Ascending aorta (tissue), 2 donors: ENCODE data around the gene UNC13A. TPM values are rescaled to one million over a fixed set of nuclear protein-coding genes. Genes with fewer than 3 reads are reported as not detected.

Experiments used
- DNase-seq, 2 donors: peaks; one replicate each; pipeline ENCODE4 v3.0.0-alpha.2; 2019; ENCODE audit warnings: low spot score in 2 of 2
- H3K27ac ChIP-seq, 2 donors: fragments of 200-600 bp; sonication (generic); one replicate each; pipeline ENCODE4 v1.5.1; 2016 to 2017; ENCODE audit warnings: mild to moderate bottlenecking in 1 of 2
- H3K27me3 ChIP-seq: fragments of 200-600 bp; sonication (generic); one replicate; pipeline ENCODE4 v1.5.1; 2017
- H3K36me3 ChIP-seq, 2 donors: fragments of 200-600 bp; sonication (generic); one replicate each; pipeline ENCODE4 v1.5.1; 2016
- H3K4me1 ChIP-seq, 2 donors: fragments of 200-600 bp; sonication (generic); one replicate each; pipeline ENCODE4 v1.5.1; 2016 to 2017; ENCODE audit warnings: mild to moderate bottlenecking in 1 of 2
- H3K4me3 ChIP-seq, 2 donors: fragments of 200-600 bp; sonication (generic); one replicate each; pipeline ENCODE4 v1.5.1; 2016 to 2017; ENCODE audit warnings: mild to moderate bottlenecking in 1 of 2
- H3K9me3 ChIP-seq, 2 donors: fragments of 200-600 bp; sonication (generic); one replicate each; pipeline ENCODE4 v1.5.1; 2016
- intact Hi-C: fragments of 100-400 bp; cut with DNase I; formaldehyde crosslinking; loops from one replicate; pipeline ENCODE4 v1.15.1; 2023
- total RNA-seq: library from RNA; depleted of rRNA; stranded (reverse); fragments of >200 nt; gene quantifications from one replicate; pipeline ENCODE4 v1.1.0, GENCODE V29; 2016
- TF ChIP-seq, protein P1 (sequence below), 3 experiments: fragments of 200-600 bp in 2 of 3; fragments of 450-650 bp in 1 of 3; sonication (generic) in 2 of 3; IDR thresholded peaks; one replicate each; pipeline ENCODE4 v1.5.1; 2016 to 2019; ENCODE audit warnings: antibody characterized with exemption in 3 of 3, mild to moderate bottlenecking in 1 of 3, moderate library complexity in 1 of 3

UNC13A gene
- total RNA-seq, 1 donor from 2014 or later = 2.2 TPM

DNA sequence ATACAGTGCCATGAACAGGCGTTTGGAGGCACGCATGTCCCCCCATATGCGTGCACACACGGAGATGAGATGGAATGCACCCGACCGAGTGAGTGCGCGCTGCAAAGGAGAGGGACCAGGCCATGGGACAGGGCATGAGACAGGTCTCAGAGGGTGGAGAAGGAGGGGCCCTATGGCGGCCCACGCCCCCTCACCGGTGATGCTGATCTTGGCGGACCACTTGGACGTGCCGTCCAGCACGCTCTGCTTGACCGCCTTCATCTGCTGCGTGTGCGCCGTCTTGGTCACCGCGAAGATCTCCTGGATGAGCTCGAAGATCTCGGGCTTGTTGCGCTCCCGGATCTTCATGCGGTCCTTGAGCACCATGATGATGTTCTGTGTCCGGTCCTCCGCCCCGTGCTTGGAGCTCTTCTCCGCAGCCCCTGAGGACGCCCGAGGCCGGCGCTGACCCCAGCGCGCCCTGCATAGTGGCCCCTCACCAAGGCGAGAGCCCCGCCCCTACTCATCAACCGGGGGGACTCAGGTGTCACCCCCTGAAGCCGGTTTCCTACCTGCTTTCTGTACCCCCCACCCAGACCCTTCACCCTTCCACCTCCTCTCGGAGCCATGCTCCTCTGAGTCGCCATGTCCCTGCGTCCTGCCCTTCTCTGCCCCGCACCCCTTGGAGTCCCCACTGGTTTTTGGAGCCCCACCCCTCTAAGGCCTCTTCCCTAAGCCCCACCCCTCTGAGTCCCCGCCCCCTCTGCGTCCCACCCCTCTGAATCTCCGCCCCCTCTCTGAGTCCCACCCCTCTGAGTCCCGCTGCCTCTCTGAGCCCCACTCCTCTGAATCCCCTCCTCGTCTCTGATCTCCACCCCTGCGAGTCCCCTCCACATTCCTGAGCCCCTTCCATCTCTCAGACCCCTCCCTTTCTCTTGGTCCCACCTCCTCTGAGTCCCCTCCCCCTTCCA is 40.8 kb downstream of the UNC13A start:
- Histone ChIP-seq H3K27me3 (no peaks in the 10 kb centered on the region), H3K4me1 (no peaks in the 10 kb centered on the region), H3K9me3 (no peaks in the 10 kb centered on the region), H3K36me3 (no peaks in the 10 kb centered on the region), H3K27ac (no peak overlapping the region), H3K4me3 (no peak overlapping the region)
- intact Hi-C loops = no loop called here
- DNase-seq = no peak
- TF ChIP-seq, protein P1, sequence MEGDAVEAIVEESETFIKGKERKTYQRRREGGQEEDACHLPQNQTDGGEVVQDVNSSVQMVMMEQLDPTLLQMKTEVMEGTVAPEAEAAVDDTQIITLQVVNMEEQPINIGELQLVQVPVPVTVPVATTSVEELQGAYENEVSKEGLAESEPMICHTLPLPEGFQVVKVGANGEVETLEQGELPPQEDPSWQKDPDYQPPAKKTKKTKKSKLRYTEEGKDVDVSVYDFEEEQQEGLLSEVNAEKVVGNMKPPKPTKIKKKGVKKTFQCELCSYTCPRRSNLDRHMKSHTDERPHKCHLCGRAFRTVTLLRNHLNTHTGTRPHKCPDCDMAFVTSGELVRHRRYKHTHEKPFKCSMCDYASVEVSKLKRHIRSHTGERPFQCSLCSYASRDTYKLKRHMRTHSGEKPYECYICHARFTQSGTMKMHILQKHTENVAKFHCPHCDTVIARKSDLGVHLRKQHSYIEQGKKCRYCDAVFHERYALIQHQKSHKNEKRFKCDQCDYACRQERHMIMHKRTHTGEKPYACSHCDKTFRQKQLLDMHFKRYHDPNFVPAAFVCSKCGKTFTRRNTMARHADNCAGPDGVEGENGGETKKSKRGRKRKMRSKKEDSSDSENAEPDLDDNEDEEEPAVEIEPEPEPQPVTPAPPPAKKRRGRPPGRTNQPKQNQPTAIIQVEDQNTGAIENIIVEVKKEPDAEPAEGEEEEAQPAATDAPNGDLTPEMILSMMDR (IDR thresholded peaks at IDR 0.05) = no peak

DNA sequence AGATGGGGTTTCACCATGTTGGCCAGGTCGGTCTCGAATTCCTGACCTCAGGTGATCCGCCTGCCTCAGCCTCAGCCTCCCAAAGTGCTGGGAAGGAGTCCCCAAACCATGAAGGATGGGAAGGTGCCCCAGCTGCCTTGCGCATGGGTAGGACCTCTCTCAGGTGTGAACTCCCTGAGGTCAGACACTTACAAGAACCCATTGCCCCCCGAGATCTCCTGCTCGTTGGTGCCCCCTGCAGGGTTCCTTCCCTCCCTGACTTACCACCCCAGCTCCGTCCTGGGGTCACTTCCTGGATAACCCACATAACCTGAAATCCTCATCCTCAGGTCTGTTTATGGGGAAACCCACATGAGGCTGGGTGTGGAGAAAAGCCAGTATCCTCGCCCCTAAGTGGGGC is 41.7 kb downstream of the UNC13A start:
- Histone ChIP-seq H3K36me3 (no peaks in the 10 kb centered on the region), H3K9me3 (no peaks in the 10 kb centered on the region), H3K27ac (no peak overlapping the region), H3K27me3 (no peaks in the 10 kb centered on the region), H3K4me1 (no peaks in the 10 kb centered on the region), H3K4me3 (no peak overlapping the region)
- TF ChIP-seq, protein P1 (IDR thresholded peaks at IDR 0.05) = no peak
- intact Hi-C loops = no loop called here
- no peak for DNase-seq

DNA sequence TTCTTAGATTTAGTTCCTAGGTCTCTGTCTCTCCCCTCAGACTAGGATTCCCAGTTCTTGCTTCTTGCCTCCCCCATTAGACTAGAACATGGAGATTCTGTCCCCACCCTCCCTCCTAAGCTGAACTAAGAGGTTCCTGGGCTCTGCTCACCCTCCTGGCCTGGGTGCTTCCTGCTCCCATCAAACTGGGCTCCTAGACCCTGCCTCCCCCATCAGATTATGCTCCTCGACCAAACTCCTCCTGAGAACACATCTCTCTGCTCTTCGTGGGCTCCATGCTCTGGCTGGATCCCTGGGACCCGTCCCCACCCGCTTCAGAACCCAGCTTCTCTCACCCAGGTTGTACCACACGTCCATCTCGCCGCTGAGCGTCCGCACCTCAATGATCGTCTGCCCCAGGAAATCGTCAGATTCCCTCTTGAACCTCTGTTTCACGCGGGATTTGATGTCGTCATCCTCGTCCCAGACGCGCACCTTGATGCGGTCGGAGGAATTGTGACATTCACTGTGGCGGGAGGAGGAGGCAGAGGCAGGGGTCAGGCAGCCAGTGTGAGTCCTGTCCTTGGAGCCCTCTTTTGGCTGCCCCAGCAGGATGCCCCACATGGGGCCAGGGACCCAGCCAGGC is 42.7 kb downstream of the UNC13A start:
- H3K36me3 ChIP-seq = no peaks in the 10 kb centered on the region
- no peaks in the 10 kb centered on the region for H3K4me1 ChIP-seq
- TF ChIP-seq, protein P1 (IDR thresholded peaks at IDR 0.05) = no peak
- no peaks in the 10 kb centered on the region for H3K27me3 ChIP-seq
- intact Hi-C loops = no loop called here
- no peak overlapping the region for H3K4me3 ChIP-seq
- H3K27ac ChIP-seq = no peak overlapping the region
- no peak for DNase-seq
- no peaks in the 10 kb centered on the region for H3K9me3 ChIP-seq

DNA sequence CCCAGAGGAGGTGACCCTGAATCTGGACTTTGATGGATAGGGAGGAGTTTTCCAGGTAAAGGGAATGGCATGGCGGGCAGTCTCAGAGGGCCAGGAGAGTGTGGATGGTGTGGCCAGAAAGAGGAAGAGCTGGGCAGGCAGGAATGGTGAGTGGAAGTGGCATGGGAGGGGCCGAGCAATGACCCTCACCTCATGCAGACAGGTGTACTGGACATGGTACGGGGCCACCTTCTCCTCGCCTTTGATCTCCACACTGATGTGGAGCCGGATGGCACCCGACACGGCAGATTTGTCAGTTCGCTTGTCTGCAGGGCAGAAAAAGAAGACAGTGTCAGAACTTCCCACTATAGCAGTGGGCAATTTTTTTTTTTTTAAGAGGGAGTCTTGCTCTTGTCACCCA is 45.5 kb downstream of the UNC13A start:
- Histone ChIP-seq H3K4me1 (no peaks in the 10 kb centered on the region), H3K27me3 (no peaks in the 10 kb centered on the region), H3K27ac (no peak overlapping the region), H3K36me3 (no peaks in the 10 kb centered on the region), H3K4me3 (no peak overlapping the region), H3K9me3 (no peaks in the 10 kb centered on the region)
- intact Hi-C loops = no loop called here
- no peak for DNase-seq
- TF ChIP-seq, protein P1 (IDR thresholded peaks at IDR 0.05) = no peak

DNA sequence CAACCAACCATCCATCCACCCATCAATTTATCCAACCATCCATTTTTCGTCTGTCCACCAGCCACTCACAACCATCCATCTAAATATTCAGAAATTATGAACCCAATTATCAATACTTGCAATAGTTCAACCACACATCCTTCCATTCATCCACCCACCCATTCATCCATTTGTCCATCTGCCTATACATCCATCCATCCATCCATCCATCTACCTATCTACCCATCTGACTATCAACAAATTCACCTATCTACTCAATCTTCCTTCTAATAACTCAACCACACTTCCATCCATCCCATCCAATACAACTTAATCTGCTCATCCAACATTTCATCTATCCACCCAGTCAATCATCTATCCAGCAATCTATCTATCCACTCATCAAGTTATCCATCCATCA is 46.3 kb downstream of the UNC13A start:
- DNase-seq = no peak
- intact Hi-C loops = no loop called here
- H3K27me3 ChIP-seq = no peaks in the 10 kb centered on the region

More for the DNA sequence above, 46.3 kb downstream of the UNC13A start:
- TF ChIP-seq, protein P1 (IDR thresholded peaks at IDR 0.05) = no peak
- Histone ChIP-seq H3K27ac (no peak overlapping the region), H3K4me3 (no peak overlapping the region), H3K36me3 (no peaks in the 10 kb centered on the region), H3K4me1 (no peaks in the 10 kb centered on the region), H3K9me3 (no peaks in the 10 kb centered on the region)
